GM21737 (cell line): ENCODE data around the gene GCC2.
"Not testable (repeated sequence)": the region's sequence is repeated elsewhere in the genome, so short reads cannot be mapped to it uniquely, and the experiment has no call there.

ENCODE experiments used
- ATAC-seq: cut with Tn5 transposase; IDR thresholded peaks from one replicate; pipeline ENCODE4 v1.9.1; 2021; ENCODE audit warnings: mild to moderate bottlenecking, moderate library complexity; ENCODE audit not compliant: unreplicated experiment

Gene GCC2, protein sequence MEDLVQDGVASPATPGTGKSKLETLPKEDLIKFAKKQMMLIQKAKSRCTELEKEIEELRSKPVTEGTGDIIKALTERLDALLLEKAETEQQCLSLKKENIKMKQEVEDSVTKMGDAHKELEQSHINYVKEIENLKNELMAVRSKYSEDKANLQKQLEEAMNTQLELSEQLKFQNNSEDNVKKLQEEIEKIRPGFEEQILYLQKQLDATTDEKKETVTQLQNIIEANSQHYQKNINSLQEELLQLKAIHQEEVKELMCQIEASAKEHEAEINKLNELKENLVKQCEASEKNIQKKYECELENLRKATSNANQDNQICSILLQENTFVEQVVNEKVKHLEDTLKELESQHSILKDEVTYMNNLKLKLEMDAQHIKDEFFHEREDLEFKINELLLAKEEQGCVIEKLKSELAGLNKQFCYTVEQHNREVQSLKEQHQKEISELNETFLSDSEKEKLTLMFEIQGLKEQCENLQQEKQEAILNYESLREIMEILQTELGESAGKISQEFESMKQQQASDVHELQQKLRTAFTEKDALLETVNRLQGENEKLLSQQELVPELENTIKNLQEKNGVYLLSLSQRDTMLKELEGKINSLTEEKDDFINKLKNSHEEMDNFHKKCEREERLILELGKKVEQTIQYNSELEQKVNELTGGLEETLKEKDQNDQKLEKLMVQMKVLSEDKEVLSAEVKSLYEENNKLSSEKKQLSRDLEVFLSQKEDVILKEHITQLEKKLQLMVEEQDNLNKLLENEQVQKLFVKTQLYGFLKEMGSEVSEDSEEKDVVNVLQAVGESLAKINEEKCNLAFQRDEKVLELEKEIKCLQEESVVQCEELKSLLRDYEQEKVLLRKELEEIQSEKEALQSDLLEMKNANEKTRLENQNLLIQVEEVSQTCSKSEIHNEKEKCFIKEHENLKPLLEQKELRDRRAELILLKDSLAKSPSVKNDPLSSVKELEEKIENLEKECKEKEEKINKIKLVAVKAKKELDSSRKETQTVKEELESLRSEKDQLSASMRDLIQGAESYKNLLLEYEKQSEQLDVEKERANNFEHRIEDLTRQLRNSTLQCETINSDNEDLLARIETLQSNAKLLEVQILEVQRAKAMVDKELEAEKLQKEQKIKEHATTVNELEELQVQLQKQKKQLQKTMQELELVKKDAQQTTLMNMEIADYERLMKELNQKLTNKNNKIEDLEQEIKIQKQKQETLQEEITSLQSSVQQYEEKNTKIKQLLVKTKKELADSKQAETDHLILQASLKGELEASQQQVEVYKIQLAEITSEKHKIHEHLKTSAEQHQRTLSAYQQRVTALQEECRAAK (N-terminal part only)

DNA sequence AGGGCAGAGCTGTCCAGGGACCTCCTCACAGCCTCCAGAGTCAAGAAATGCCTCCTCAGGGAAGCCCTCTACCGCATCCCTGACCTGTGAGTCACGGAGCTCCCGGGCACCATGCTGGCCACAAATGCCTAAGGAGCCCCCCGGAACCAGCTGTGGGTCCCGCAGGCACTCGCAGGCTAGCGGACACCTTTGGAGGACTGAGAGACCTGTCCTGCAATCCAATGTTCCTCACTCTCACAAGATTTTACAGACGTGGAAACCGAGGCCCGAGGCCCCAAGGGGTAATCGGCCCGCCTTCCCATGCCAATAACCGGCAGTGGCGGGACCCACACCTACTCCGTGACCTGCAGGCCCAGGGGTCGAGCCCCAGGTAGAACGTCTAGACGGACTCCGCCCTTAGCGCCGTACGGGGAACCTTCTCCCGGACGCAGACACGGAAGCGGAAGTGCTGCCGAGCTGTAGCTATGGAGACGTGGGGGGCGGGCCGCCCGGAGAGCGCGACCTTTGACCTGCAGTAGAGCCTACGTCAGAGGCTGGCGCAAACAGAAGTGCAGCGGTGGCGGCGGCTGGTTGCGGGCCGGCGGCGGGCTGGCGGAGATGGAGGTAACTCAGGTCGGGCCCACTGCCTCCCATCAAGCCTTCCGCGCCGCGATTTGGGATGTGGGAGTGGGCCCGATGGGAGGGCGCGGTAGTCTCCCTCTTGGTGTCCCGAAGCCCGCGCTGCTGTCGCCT is at the start of gene GCC2:
Gene GCC2 (plus strand): TSS at position 529 of the 732 bp plus-strand sequence. CDS start 69 bp downstream, at position 598.
- ATAC-seq = peak; percentile 98

DNA sequence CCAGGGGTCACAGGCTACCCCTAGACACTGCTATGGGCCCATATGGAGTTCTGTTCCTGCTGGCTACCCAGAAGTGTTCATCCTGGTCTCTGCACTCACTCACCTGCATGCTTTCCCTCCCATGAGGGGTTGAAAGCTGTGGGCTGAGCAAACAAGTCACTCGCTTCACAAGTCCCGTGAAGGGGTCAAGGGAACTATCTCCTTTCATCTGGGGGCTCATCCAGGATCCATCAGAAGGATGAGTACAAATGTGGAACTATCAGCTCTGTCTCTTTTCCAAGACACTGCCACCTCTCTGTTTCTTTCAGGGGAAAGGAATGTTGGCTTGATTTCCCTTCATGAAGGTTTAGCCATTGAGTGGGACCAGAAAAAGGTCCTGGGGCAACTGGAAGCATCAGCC is 49.5 kb upstream of the GCC2 start:
- ATAC-seq = no peak

DNA sequence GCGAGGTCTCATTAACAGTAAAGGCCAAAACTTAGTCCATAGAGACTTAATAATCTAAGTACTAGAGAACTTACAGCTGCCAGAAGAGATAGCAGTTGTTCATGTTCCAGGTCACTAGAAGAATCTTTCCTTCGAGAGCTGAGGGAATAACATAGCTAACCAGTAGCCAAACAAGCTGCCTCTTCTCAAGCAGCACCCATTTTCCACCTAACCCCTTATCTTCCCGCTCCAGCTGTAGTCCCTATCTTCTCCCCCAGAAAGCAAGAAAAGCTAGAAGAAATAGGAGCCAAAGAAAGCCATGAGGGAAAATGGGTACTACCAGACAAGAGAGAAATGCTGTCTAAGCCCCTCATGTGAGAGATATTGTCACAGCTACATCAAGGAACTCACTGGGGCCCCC is 47.2 kb upstream of the GCC2 start:
- ATAC-seq = no peak

DNA sequence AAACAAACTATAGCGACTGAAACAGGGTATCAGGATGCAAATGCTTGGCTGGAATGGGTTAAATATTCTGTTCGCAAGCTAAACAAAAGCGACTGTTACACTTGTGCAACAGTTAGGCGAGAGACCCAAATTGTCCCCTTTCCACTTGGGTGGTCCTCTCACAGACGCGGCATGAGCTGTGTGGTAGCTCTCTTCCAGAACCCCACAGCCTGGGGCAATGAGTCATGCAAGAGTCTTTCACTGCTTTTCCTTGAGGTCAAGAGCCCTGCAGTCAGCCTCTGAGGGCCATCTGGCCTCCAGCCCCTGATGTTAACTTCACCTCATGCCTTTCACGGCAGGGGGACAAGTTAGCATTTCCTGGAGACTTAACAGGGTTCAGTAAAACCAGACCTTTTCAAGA is 45.5 kb upstream of the GCC2 start:
- ATAC-seq = no peak

DNA sequence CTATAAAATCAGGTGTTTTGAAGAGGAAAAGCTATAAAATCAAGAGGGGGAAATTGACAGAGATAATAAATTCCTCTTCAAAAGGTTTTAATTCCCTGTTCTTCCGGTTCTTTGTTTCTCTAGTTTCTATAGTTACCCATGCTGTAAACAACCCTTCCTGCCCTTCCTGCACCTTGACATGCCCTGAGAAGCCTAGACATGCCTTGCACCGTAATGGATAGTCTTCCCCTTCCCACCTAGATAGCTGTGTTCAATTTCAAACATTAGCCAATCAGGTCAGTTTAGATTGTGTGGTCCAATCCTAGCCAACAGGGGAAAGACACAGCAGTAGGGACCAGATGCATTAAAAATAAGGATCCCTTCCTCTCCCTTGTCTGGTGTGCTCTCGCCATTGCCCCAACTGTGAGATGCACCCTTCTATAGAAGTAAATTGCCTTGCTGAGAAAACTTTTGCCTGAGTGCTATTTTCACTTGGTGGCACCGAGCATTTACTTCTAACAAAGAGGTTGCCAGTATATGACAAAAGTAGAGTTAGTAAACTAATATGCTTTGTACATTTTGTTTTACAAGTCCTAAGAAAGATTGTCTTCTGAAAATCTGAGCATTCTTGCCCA is 44.1 kb upstream of the GCC2 start:
- ATAC-seq = no peak

DNA sequence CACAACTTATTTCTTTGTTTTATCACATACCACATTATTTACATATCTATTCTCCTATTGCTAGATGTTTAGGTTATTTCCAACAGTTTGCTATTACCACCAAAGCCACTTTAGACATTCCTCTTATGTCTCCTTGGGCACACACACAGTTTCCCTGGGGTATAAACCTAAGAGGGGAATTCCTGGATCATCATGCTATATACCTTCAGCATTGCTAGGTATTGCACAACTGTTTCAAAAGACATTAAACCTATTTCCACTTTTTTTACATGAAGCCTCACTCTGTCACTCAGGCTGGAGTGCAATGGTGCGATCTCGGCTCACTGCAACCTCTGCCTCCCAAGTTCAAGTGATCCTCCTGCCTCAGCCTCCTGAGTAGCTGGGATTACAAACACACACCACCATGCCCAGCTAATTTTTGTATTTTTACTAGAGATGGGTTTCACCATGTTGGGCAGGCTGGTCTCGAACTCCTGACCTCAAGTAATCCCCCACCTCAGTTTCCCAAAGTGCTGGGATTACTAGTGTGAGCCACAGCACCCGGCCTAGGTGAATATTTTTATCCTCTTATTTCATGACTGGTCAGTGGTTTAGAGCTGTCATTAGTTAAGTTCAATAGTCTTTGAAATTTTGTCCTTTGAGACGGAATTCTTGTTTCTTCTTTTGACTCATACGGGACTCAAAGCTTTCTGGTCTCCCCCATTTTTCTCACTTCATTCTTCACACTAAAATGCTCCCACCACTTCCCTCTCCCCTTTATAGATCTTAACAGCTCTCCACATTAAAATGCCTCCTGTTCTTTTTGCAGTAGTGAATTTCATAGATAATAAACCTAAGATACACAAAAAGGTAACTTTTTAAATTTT is 40.9 kb upstream of the GCC2 start:
- ATAC-seq = no peak

DNA sequence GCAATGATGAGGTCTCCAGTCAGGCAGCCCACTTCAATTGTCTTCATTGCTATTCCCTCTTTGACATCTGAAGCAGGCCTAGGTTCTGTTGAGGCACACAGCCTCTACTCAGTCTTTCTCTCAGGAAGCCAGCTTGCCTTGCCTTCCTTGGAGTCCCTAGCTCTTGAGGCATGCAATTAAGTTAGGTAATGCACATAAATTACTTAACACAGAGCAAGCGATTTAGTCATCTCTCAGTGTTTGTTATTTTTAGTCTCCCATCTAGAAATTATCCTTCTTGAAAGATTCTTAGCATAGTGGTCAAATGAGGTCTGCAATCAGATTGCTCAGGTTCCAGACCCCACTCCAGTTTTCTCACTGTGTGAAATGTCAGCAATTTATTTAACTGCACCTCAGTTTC is 39.2 kb upstream of the GCC2 start:
- no peak for ATAC-seq

DNA sequence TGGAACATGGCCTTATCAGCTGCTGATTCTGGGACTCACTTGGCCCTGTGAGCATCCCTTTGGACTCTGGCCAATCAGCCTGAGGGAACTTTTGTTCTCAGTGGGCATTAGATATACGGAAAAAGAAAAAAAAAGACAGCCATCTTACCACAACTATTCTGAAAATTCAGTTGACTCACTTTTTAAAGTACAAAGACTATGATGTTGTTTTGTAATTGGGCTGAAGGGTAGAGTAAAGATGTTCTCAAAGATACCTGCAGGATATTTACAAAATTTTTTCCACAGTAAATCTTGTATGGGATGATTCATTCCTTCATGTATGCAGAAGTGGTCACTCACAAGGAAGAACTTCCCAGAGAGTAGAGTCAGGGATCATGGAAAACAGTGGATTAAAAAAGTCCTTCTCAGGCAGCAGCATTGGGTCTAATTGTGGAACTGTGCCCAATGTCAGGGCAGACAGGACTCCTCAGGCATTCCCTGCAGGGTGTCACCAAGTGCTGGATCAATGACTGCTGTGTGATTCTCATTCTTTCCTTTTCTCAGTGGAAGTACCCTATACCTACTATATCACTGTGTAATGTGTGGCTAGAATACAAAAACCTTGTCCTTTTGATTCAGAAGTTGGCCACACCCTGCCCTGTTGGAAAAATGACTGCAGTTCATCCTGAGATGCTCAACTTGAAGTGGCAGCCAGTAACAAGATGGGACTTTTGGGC is 35.9 kb upstream of the GCC2 start:
- no peak for ATAC-seq

DNA sequence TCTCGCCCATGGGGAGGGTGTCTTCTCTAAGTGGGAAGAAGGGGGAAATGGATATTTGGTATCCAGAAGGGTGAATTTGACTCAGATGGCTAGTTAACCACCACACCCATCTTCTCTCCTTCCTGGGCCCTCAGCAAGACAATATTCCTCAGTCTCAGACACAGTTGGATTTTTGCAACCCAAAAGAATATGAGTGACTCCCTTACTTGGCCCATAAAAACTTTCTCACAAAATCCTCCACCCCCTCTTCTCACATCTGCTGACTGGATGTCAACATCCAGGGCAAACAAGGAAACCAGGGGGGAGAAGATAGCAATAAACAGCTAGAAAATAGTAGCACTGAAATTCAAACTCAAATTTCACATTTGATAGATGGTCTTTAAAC is 35.3 kb upstream of the GCC2 start:
- no peak for ATAC-seq

DNA sequence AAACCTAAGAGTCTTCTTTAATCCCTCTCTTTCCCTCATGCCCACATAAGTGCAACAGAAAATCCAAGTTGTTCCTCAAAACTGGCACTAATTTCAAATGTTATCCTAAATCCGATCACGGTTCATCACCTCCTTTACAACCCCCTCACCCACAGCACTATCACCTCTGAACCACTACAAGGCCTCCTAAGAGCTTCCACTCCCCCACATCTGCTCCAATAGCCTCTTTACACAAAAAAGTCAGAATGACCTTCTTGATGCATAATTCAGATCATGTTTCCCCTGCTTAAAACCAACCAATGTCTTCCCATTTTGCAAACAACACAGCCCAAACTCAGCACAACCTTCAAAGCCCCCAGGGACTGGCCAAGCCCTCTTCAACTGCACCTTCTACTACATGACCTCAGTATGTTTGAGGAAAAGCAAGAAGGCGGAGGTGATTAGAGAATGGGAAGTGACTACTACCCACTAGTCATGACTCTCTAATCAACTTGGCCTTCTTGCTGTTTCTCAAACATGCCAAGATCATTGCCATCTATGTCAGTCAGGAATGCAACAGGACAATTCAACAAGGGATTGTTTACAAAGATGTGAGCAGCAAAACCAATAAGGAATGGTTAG is 34.6 kb upstream of the GCC2 start:
- ATAC-seq = no peak

DNA sequence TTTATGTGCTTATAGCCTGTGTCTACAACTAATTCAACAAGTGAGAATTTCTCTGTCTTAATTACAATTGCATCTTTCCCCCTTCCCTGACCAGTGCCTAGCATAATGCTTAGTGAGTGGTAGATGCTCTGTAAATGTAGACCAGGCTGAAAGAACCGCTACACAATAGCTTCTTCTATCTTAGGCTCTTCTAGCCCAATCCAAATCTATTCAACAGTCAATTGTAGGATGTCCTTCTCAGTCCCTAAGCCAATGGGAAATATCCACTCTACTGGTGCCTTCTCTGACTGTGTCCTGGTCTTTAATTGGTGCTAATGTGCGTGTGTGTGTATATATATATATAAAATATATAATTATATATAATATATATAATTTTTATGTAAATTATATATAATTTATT is 34.1 kb upstream of the GCC2 start:
- ATAC-seq = no peak

DNA sequence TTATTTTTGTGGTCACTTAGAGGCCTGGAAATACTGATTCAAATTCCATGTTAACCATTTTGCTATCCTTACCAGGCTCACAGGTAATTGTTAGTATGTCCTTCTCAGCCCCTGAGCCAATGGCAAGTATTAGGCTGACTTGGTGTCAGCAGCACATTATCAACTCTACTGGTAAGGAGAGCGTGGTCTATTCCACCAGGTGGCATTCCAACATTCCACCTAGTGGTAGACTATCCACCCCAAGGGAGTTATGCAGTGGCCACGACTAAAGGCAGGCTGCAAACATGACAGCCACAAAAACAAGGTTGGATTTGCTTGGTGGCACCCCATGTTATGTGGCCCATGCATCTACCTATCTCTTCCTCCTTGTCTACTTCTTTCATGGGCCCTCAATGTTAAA is 31.8 kb upstream of the GCC2 start:
- no peak for ATAC-seq

DNA sequence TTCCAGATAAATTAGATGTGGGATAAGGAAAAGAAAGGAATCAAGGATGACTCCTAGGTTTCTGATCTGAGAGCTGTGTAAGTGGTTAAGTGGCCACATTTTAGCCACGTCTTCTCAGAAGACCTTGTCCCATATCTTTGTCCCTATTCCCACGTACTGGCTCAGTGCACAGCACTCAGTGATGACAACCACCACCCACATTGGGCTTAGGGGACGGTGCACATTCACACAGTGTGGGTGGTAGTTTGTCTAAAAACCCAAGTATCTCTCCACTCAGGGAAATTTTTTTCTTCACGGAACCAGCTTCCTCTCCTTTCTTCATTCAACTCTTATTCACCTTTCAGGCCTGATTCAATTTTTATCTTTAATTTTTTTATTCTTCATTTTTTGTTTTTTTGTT is 30.6 kb upstream of the GCC2 start:
- no peak for ATAC-seq

DNA sequence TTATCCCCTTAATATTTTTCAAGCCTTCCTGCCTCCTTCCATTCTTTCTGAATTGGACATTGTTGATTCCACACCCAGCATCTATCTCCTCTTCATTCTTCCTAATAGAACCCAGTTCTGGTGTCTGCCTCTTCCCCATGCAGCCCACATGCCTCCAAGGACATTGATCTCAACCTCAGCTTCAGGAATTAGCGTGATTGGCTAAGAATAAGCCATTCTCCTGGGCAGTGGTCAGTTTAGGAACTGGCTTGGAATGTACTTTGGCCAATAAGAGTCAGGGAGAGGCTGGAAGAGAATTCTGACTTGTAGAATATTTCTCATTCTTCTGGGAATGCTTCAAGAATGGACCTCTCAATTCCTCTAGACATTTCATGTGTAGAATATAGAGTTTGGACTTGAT is 25.9 kb upstream of the GCC2 start:
- ATAC-seq = no peak

DNA sequence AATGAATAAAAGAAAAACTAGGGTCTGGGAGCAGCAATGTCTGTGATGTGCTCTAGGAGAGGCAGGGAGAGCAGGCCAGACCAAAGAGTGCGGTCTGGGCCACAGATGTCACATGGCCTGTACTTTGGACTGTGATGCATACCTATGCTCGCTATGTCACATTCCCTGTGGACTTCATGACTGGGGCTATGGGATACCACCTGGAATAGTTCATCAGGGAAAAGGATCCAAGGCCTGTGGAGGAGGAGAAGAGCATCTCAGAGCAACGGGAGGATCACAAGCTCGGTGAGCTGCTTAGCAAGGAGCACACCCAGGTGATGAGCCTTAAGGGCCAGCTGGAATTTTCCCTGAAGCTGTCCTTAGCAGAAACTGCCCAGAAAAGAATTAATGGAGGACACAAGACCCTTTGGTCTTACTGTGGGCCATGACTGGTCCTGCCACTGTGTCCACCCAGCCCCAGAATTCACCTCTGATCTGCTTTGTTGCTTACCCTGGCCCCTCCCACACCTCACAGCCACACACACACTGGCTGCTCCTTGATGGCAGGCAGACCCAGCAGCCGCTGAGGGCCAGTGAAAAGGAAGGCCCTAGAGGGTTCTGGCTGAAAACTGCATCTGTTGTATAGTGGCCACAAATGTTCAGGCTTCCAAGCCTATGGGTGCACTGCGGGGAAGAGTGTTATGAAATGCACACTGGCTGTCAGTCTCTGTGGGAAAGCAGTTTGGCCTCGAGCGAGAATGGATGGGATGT is 25.3 kb upstream of the GCC2 start:
- no peak for ATAC-seq

DNA sequence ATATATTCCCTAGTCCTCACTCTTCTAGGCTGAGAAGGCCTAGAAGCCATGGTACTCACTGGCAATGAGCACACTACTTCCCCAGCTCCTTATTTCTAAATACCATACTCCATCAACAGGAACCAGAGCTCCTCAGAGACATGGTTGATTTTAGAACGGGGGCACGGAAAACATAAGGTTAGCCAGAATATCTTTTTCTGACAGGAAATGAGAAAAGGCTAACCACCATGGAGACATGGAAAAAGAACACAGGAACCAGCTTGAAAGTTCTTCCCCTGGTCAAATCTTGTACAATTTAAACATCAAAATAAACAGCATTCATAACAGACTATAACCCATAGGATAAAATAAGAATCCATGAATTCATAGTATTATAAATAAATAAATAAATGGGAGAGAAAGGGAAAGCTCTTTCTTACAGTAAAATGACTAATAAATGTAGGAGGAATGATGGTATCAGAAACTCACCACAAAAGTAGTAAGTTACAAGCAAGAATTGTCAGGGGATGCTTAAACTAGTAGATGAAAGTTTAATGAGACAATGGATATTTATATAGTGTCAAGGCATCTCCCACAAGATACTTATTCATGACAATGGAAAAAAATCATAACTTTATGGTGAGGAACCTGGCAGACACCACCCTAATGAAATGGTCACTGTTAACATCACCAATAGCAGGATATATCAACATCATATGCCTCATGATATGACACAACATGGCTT is 20.6 kb upstream of the GCC2 start:
- ATAC-seq = no peak

DNA sequence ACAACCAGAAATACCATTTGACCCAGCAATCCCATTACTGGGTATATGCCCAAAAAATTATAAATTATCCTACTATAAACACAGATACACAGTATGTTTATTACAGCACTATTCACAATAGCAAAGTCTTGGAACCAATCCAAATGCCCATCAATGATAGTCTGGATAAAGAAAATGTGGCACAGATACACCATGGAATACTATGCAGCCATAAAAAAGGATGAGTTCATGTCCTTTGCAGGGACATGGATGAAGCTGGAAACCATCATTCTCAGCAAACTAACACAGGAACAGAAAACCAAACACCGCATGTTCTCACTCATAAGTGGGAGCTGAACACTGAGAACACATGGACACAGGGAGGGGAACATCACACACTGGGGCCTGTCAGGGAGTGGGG is 13.4 kb upstream of the GCC2 start:
- not testable (repeated sequence) for ATAC-seq
